Karpas-422 (cell line): ENCODE measurements around the gene CCND1. TPM values are rescaled to one million over a fixed set of nuclear protein-coding genes. Genes with fewer than 3 reads are reported as not detected.

Source experiments
- DNase-seq: peaks from one replicate; pipeline ENCODE4 v3.0.0-alpha.2; 2015
- H2AFZ ChIP-seq: fragments of 200-600 bp; sonication (generic); 2 replicates; pipeline ENCODE4 v1.6.1; 2014; ENCODE audit warnings: antibody characterized with exemption, low read length, mixed read lengths
- H3K27ac ChIP-seq: fragments of 200-600 bp; sonication (generic); 2 replicates; pipeline ENCODE4 v1.5.1; 2014; ENCODE audit warnings: mild to moderate bottlenecking, low read length, moderate library complexity
- H3K27me3 ChIP-seq: fragments of 200-600 bp; sonication (generic); 2 replicates; pipeline ENCODE4 v1.6.1; 2014; ENCODE audit warnings: low read length, mixed read lengths
- H3K36me3 ChIP-seq: fragments of 200-600 bp; sonication (generic); 2 replicates; pipeline ENCODE4 v1.6.1; 2014; ENCODE audit warnings: low read length, mixed read lengths; ENCODE audit not compliant: insufficient read depth
- H3K4me1 ChIP-seq: fragments of 200-600 bp; sonication (generic); 2 replicates; pipeline ENCODE4 v1.6.1; 2014; ENCODE audit warnings: mild to moderate bottlenecking, low read length, mixed read lengths
- H3K4me2 ChIP-seq: fragments of 200-600 bp; sonication (generic); 2 replicates; pipeline ENCODE4 v1.6.1; 2014; ENCODE audit warnings: low read length, low read depth, mild to moderate bottlenecking; ENCODE audit not compliant: poor library complexity, severe bottlenecking
- H3K4me3 ChIP-seq: fragments of 200-600 bp; sonication (generic); 2 replicates; pipeline ENCODE4 v1.5.1; 2014; ENCODE audit warnings: mild to moderate bottlenecking, antibody characterized with exemption, low read length, mixed read lengths
- H3K79me2 ChIP-seq: fragments of 200-600 bp; sonication (generic); 2 replicates; pipeline ENCODE4 v1.6.1; 2014; ENCODE audit warnings: mild to moderate bottlenecking, low read length, mixed read lengths
- H3K9ac ChIP-seq: fragments of 200-600 bp; sonication (generic); 2 replicates; pipeline ENCODE4 v1.6.0; 2014; ENCODE audit warnings: low read length
- H3K9me2 ChIP-seq: fragments of 200-600 bp; sonication (generic), shearing (Covaris generic); replicated peaks from 2 replicates; pipeline ENCODE4 v1.6.0; 2014; ENCODE audit warnings: mild to moderate bottlenecking, low read length, moderate library complexity; ENCODE audit not compliant: insufficient read depth
- H3K9me3 ChIP-seq: fragments of 300-700, 200-600 bp; sonication (generic); 2 replicates; pipeline ENCODE4 v1.6.1; 2014; ENCODE audit warnings: low read length, mixed read lengths
- H4K20me1 ChIP-seq: fragments of 200-600 bp; sonication (generic); 2 replicates; pipeline ENCODE4 v1.6.1; 2014; ENCODE audit warnings: mild to moderate bottlenecking, antibody characterized with exemption, low read length, low read depth; ENCODE audit not compliant: insufficient read depth
- total RNA-seq: library from RNA; depleted of rRNA; stranded (reverse); fragments of >200 nt; shearing (Covaris generic); gene quantifications from 2 replicates; pipeline ENCODE4 v1.2.3, GENCODE V29; 2014; ENCODE audit warnings: low replicate concordance

CCND1 gene
- total RNA-seq, 1 experiment from 2014 or later, result 4.3 TPM

DNA sequence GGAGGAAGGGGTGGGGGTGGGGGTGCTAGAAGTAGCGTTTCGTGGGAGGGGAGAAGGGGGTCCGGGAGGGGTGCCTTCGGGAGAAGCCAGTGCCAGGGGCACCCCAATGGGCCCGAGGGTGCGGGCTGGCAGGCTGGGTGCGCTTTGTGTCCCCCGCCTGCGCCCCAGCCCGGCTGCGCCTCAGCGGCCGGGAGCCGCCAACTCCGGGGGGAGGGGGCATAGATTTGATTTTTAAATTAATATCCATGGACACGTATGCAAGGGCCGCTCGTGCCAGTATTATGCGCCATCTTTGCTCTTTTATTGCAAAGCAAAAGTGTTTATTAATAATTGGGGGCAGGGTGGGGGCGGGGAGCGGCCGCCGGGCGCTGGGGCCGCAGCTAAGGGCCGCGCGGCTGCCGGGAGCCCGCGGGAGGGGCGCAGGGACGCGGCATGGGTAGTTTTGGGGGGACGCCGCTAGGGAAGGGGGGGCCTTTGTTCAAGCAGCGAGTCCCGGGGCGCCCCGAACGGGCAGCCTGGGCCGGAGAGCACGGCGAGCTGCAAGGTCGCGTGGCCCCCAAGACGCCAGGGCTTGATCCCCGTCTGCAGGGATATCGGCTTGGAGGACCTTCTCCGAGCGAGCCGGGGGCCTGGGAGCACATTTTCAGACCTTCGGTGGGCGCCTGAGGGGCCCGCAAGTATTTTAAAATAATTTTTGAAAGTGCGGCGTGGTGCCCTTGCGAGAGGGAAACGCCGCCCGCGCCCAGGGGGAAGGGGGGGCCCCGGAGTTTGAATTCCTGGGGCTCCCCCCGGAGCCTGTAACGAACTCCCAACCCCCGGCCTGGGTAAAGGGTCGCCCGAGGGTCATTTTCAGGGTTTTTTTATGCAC lies 959 bp downstream of the CCND1 start:
- Histone ChIP-seq H3K9me2 (no peaks in the 10 kb centered on the region), H4K20me1 (peaks cover 1% of the 10 kb centered on the region; the same call in 1 of the 2 replicates), H3K4me2 (peak overlapping the region; percentile 56), H3K27me3 (no peaks in the 10 kb centered on the region), H3K4me1 (peaks cover 18% of the 10 kb centered on the region), H3K9me3 (no peaks in the 10 kb centered on the region), H3K27ac (no peak overlapping the region), H3K4me3 (no peak overlapping the region), H3K36me3 (no peaks in the 10 kb centered on the region), H2AFZ (no peak overlapping the region), H3K79me2 (no peaks in the 10 kb centered on the region), H3K9ac (no peak overlapping the region)
- no peak for DNase-seq

- Histone ChIP-seq H3K4me1 (peaks cover 18% of the 10 kb centered on the region), H3K27ac (no peak overlapping the region), H3K79me2 (no peaks in the 10 kb centered on the region), H3K9me3 (no peaks in the 10 kb centered on the region), H2AFZ (no peak overlapping the region), H3K9me2 (no peaks in the 10 kb centered on the region), H4K20me1 (peaks cover 4% of the 10 kb centered on the region; the same call in 1 of the 2 replicates), H3K9ac (peak overlapping the region; percentile 44), H3K4me2 (peak overlapping the region; percentile 47), H3K27me3 (no peaks in the 10 kb centered on the region), H3K36me3 (no peaks in the 10 kb centered on the region), H3K4me3 (peak overlapping the region; percentile 52; the same call in 1 of the 2 replicates)
- no peak for DNase-seq
Measured at GRCh38 chr11:69642549-69642912, 1.6 kb downstream of the CCND1 start.

DNA sequence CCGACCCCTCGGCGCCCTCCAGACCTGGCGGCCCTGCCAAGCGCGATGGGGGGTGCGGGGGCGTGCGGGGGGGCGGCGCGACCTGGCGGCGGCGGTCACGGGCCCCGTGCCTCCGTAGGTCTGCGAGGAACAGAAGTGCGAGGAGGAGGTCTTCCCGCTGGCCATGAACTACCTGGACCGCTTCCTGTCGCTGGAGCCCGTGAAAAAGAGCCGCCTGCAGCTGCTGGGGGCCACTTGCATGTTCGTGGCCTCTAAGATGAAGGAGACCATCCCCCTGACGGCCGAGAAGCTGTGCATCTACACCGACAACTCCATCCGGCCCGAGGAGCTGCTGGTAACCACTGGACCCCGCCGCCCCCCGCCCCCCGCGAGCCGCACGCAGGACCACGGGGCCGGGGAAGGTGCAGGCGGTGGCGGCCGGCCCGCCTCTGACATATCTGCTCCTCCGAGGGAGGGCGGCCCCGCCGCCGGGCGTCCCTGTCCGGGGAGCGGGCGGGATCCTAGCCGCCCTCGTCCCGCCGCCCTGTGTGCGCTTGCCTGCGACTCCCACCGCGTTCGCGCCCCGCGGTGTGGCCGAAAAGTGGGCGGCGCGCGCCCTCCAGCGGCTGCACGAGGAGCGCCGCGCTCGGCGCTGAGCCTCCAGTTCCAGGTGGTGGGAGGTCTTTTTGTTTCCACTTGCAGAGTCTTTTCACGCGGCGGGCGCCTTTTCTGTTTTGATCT lies 2.1 kb downstream of the CCND1 start:
- no peak overlapping the region for H3K27ac ChIP-seq
- H3K27me3 ChIP-seq, result no peaks in the 10 kb centered on the region
- H3K4me2 ChIP-seq, result peak overlapping the region; percentile 47
- H3K4me3 ChIP-seq, result peak overlapping the region; percentile 52; the same call in 1 of the 2 replicates
- no peak overlapping the region for H2AFZ ChIP-seq
- peak overlapping the region; percentile 44 for H3K9ac ChIP-seq
- H3K4me1 ChIP-seq, result peaks cover 18% of the 10 kb centered on the region
- H4K20me1 ChIP-seq, result peaks cover 4% of the 10 kb centered on the region; the same call in 1 of the 2 replicates
- no peaks in the 10 kb centered on the region for H3K36me3 ChIP-seq
- H3K79me2 ChIP-seq, result no peaks in the 10 kb centered on the region
- no peaks in the 10 kb centered on the region for H3K9me3 ChIP-seq
- no peaks in the 10 kb centered on the region for H3K9me2 ChIP-seq
- peak; percentile 89 for DNase-seq

GRCh38 chr11:69643646-69644045 lies 2.7 kb downstream of the CCND1 start:
- no peaks in the 10 kb centered on the region for H3K27me3 ChIP-seq
- DNase-seq, result no peak
- no peak overlapping the region for H3K9ac ChIP-seq

GRCh38 chr11:69644071-69644961 lies 3.4 kb downstream of the CCND1 start:
- Histone ChIP-seq H4K20me1 (peaks cover 4% of the 10 kb centered on the region; the same call in 1 of the 2 replicates), H2AFZ (no peak overlapping the region), H3K4me2 (no peak overlapping the region)

More at GRCh38 chr11:69643646-69644045, 2.7 kb downstream of the CCND1 start:
- Histone ChIP-seq H2AFZ (no peak overlapping the region), H3K9me2 (no peaks in the 10 kb centered on the region), H3K4me1 (peaks cover 18% of the 10 kb centered on the region), H4K20me1 (peaks cover 4% of the 10 kb centered on the region; the same call in 1 of the 2 replicates), H3K4me3 (no peak overlapping the region), H3K79me2 (no peaks in the 10 kb centered on the region), H3K36me3 (no peaks in the 10 kb centered on the region), H3K9me3 (no peaks in the 10 kb centered on the region), H3K27ac (no peak overlapping the region), H3K4me2 (no peak overlapping the region)

DNA sequence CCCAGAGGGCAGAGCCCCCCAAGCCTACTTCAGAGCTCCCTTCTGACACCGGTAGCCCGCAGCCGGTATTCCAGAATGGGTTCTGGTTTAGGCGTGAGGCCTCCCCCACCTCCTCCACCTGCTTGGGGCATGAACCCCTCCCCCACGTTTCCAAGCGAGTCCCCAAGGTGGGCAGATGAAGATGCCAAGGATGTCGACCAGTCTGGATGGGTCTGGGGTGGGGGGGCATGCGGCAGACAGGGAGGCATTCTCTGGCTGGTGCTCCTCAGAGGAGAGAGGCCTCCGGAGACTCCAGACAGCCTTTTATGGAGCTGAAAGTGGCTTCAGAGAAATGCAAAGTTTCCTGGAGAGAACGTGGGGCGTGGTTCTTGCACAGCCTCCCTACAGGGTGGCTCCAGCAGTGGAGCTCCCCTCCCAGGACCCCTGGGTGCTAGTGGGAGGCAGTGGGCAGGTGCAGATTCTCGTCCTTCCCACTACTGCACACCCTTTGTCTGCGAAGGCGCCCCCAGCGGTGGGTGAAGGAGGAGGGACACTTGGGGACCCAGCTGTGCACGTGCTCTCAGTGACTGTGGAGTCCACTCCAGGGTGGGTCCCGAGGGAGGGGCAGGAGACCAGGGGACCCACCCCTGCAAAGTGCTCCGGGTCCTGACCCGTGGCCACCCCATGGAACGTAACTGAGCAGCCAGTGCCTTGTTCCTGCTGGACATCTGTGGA lies 4.2 kb downstream of the CCND1 start:
- Histone ChIP-seq H3K4me3 (no peak overlapping the region), H3K27ac (no peak overlapping the region), H3K4me1 (peaks cover 18% of the 10 kb centered on the region), H3K9me3 (no peaks in the 10 kb centered on the region), H3K9ac (no peak overlapping the region), H3K36me3 (no peaks in the 10 kb centered on the region), H3K79me2 (no peaks in the 10 kb centered on the region), H3K4me2 (no peak overlapping the region), H2AFZ (no peak overlapping the region), H3K9me2 (no peaks in the 10 kb centered on the region), H4K20me1 (peaks cover 4% of the 10 kb centered on the region; the same call in 1 of the 2 replicates), H3K27me3 (no peaks in the 10 kb centered on the region)
- DNase-seq, result peak; percentile 73

More at GRCh38 chr11:69644071-69644961, 3.4 kb downstream of the CCND1 start:
- Histone ChIP-seq H3K9me2 (no peaks in the 10 kb centered on the region), H3K9me3 (no peaks in the 10 kb centered on the region), H3K4me3 (no peak overlapping the region), H3K27ac (no peak overlapping the region), H3K36me3 (no peaks in the 10 kb centered on the region), H3K27me3 (no peaks in the 10 kb centered on the region), H3K9ac (no peak overlapping the region), H3K79me2 (no peaks in the 10 kb centered on the region), H3K4me1 (peaks cover 18% of the 10 kb centered on the region)
- DNase-seq, result peak; percentile 50

GRCh38 chr11:69645801-69646492 lies 5.0 kb downstream of the CCND1 start:
- Histone ChIP-seq H3K27ac (no peak overlapping the region), H4K20me1 (peaks cover 4% of the 10 kb centered on the region; the same call in 1 of the 2 replicates), H3K9ac (no peak overlapping the region), H3K9me2 (no peaks in the 10 kb centered on the region), H3K9me3 (no peaks in the 10 kb centered on the region), H3K4me3 (no peak overlapping the region), H3K79me2 (no peaks in the 10 kb centered on the region), H3K27me3 (no peaks in the 10 kb centered on the region), H3K4me1 (peaks cover 14% of the 10 kb centered on the region), H2AFZ (no peak overlapping the region), H3K36me3 (no peaks in the 10 kb centered on the region), H3K4me2 (no peak overlapping the region)
- DNase-seq, result no peak
